Left cardiac atrium (tissue), 4 donors: ENCODE results near the gene CEL. TPM values are rescaled to one million over a fixed set of nuclear protein-coding genes. Genes with fewer than 3 reads are reported as not detected.
"Not testable (repeated sequence)": the region's sequence is repeated elsewhere in the genome, so short reads cannot be mapped to it uniquely, and the experiment has no call there.

Experiments used
- ATAC-seq, 2 donors: fragments of 200-7000 bp; cut with Tn5 transposase; one replicate each; pipeline ENCODE4 v1.9.1; 2020; ENCODE audit warnings: mild to moderate bottlenecking in 2 of 2, moderate library complexity in 2 of 2
- DNase-seq: peaks from one replicate; pipeline ENCODE4 v3.0.0-alpha.2; 2020
- intact Hi-C, 2 donors: fragments of 100-400 bp; cut with DNase I; formaldehyde crosslinking; loops; one replicate each; pipeline versions ENCODE4 v1.14.1 to v1.15.1; 2022 to 2023
- total RNA-seq, 2 donors: library from RNA; stranded (reverse); fragmentation: NEBNext Ultra II Directional; extraction: Animal tissue kit (Norgen Biotek cat#: 25700); gene quantifications; one replicate each; pipeline ENCODE4 v1.2.1, GENCODE V29; 2021
- donor health status: DM: no; HTN: yes; CAD: no.
- donor health status: DM: no; HTN: yes; CAD: no; lungs with severe emphysema.
- donor health status: DM: yes; HTN: yes; CAD: no.
- donor health status: Dilated cardiomyopathy.

The CEL gene
- total RNA-seq, 2 donors from 2014 or later = 2.5 to 8.8 TPM

DNA sequence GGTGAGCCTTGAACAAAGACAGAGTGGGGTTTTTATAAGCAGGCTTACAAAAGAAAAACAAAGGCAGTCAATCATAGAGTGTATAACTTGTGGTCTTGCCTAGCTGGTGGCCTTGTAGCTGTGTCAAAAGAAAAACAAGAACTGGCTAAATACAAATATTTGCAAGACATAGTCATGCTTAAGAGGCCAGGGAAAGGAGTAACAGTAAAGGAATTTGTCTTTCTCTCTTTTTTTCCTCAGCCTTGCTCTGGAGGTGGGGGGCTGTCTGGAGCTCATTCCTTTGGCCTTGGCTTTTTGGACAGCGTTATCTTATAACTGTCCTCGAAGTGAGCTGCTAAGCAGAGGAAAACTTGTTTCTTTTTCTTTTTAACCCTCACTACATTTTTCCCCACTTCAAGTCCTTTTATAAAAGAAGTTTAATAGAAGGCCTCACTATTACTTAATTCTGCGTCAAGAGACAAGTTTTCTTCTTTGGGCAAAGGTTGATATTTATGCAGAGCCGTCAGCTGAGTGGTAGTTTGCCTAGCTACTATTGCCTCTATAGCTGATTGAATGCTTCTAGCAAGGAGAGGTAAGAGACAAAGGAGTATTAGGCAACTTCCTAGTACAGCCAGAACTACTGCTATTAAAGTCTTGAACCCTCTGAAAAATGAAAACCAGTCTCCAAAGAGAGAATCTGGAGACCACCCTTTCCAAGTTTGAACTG lies 14.3 kb downstream of the CEL start:
- no peak for DNase-seq
- intact Hi-C loops = no loop called here
- peak; percentile 15 to 55 for ATAC-seq

DNA sequence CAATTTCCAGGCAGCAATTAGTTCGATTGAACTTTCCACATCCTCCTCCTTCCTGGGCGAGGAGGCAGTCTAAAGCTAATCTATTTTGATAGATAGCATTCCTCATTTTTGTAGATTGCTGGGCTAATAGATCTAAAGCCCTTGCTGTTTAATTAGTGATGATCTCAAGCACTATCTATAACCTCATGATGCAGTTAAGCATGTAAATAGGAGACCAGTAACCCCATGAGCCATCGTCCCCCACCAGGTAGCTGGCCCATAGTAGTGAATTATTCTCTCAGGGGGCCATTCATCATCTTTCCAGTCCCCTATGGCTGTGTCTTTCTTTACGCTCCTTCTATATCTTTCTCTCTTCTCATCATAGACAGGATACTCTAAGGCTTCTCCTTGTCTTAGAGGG lies 14.9 kb downstream of the CEL start:
- no peak for ATAC-seq
- no peak for DNase-seq
- intact Hi-C loops = no loop called here

GRCh38 chr9:133078486-133078885 lies 16.7 kb downstream of the CEL start:
- no peak for DNase-seq
- no peak for ATAC-seq
- intact Hi-C loops = no loop called here

- ATAC-seq (no peak), DNase-seq (no peak)
- intact Hi-C loops = no loop called here
These were observed 18.4 kb downstream of the CEL start for GRCh38 chr9:133080161-133080560.

- intact Hi-C loops, DNase-seq: not testable (repeated sequence)
- ATAC-seq = peak; percentile 17 to 59
These were observed 19.3 kb downstream of the CEL start for GRCh38 chr9:133080786-133081779.

- DNase-seq, ATAC-seq, intact Hi-C loops: not testable (repeated sequence)
These were observed 20.3 kb downstream of the CEL start for GRCh38 chr9:133081957-133082644.

DNA sequence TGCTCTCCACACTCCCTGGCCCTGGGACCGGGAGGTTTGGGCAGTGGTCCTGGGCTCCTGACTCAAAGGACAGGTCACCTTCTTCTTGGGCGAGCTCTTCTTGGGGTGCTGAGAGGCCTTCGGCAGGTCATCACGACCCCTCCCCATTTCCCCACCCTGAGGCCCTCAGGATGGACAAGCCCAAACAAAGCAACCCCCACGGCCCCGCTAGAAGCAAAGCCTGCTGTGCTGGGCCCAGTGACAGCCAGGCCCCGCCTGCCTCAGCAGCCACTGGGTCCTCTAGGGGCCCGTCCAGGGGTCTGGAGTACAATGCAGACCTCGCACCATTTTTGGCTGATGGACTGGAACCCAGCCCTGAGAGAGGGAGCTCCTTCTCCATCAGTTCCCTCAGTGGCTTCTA lies 21.9 kb downstream of the CEL start:
- DNase-seq, intact Hi-C loops, ATAC-seq: not testable (repeated sequence)

DNA sequence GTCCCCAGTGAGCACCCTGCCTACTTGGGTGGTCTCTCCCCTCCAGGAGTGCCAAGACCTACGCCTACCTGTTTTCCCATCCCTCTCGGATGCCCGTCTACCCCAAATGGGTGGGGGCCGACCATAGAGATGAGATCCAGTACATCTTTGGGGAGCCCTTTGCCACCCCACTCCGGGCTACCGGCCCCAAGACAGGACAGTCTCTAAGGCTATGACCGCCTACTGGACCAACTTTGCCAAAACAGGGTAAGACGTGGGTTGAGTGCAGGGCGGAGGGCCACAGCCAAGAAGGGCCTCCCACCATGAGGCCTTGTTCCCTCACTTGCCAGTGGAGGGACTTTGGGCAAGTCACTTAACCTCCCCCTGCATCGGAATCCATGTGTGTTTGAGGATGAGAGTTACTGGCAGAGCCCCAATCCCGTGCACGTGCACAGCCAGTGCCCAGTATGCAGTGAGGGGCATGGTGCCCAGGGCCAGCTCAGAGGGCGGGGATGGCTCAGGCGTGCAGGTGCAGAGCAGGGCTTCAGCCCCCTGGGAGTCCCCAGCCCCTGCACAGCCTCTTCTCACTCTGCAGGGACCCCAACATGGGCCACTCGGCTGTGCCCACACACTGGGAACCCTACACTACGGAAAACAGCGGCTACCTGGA lies 24.6 kb downstream of the CEL start:
- intact Hi-C loops, ATAC-seq, DNase-seq: not testable (repeated sequence)

DNA sequence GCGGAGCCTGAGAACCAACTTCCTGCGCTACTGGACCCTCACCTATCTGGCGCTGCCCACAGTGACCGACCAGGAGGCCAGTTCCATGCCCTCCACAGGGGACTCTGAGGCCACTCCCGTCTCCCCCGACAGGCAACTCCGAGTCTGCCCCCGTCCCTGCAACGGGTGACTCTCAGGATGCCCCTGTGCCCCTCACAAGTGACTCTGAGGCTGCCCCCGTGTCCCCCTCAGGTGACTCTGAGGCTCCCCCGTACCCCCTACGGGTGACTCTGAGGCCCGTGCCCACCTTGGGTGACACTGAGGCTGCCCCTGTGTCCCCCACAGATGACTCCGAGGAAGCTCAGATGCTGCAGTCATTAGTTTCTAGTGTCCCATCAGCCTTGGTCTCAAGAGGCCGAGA lies 25.1 kb downstream of the CEL start:
- ATAC-seq = no peak
- no peak for DNase-seq
- intact Hi-C loops = no loop called here

DNA sequence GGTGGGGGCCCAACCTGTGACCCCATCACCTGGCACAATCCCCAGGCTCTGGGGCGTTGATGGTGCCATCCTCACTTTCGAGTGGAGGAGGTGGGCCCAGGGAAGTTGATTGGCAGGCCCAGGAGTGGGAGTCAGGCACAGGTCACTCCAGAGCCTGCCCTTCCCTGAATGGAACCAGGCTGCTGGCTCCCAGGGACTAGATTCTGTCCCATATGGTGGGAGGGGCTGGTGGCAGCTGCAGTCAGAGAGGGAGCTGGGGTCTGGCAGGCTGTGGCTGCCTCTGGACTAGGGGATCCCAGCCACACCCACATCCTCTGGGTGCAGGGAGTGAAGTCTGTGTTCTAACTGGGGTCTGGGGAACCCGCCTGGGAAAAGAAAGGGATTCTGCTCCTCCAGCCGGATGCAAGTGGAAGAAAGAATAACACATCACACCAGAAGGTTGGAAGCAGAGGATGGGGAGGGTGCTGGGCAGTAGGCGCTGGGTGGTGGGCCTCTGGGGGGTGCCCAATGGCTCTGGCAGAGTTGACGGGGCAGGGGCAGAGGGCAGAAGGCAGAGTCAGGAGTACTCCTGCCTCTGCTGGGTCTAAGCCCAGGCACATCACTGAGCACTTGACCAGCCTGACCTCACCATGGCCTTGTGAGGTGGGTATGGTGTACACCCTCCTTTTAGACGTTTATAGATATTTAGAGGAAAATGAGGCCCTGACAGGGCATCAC lies 25.8 kb downstream of the CEL start:
- intact Hi-C loops = no loop called here
- no peak for ATAC-seq

GRCh38 chr9:133088146-133088750 lies 26.5 kb downstream of the CEL start:
- no peak for ATAC-seq
- intact Hi-C loops = no loop called here
- no peak for DNase-seq

More for the DNA sequence above, 25.8 kb downstream of the CEL start:
- DNase-seq = no peak

DNA sequence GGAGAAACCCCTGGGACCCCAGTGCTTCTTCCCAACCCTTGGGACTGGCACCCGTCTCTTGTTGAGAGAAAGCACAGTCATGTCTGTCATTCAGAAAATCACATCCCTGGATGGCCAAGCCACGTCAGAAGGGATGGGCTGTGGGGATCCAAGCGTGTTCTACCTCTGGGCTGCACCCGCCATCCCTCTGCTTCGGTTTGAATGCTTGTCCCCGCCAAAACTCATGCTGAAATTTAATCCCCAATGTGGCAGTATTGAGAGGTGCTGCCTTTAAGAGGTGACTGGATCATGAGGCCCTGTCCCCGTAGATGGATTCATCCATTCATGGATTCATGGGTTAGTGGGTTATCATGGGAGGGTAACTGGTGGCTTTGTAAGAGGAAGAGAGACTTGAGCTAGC lies 27.0 kb downstream of the CEL start:
- ATAC-seq = no peak
- intact Hi-C loops = no loop called here
- no peak for DNase-seq

DNA sequence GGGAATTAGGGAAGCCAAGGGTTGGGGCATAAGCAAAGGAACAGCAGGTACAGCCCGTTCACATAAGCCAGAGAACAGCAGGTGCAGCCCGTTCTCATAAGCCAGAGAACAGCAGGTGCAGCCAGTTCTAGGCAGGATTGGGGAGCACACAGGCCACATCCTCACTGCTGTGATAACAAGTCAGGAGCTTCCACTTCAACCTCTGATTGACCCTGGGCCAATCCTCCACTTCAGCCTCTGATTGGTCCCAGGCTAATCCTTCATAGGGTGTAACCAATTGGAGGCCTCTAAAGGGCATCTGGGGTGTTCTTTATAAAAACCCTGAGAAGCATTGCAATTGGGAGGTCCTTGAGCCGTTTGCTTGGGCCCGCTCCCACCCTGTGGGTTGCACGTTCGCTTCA lies 27.5 kb downstream of the CEL start:
- no peak for DNase-seq
- no peak for ATAC-seq
- intact Hi-C loops = no loop called here

DNA sequence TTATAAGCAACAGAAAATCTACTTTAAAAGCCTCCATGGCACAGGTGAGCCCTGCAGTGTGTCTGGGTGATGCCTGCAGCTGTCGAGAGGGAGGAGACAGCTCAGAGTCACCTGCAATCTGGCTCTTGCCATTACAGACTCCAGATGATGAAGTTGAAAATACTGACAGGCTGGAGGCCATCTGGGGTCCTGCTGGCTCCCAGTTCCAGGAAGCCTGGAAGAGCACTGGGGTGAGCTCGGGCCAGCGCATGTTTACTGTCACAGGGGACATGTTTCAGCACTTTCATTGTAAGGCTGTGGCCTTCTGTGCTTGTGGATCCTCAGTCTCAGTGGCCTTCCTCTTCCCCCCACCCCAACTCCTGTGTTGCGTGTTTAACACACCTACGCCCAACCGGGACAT lies 28.4 kb downstream of the CEL start:
- ATAC-seq = peak in 1 of 2 donors; percentile 61
- DNase-seq = no peak
- intact Hi-C loops = no loop called here

GRCh38 chr9:133090752-133091385 lies 29.1 kb downstream of the CEL start:
- intact Hi-C loops = no loop called here
- ATAC-seq = peak in 1 of 2 donors; percentile 9
- DNase-seq = no peak

DNA sequence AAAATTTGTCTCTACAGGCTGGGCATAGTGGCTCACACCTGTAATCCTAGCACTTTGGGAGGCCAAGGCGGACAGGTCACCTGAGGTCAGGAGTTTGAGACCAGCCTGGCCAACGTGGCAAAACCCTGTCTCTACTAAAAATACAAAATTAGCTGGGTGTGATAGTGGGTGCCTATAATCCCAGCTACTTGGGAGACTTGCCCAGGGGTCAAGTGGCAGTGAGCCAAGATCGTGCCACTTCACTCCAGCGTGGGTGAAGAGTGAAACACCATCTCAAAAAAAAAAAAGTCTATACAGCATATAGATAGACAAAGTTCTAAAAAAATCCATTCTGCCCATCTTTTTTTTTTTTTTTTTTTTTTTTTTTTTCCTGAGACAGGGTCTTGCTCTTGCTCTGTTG lies 32.6 kb downstream of the CEL start:
- DNase-seq, ATAC-seq, intact Hi-C loops: not testable (repeated sequence)

- ATAC-seq (no peak), DNase-seq (no peak)
- intact Hi-C loops = no loop called here
These were observed 33.1 kb downstream of the CEL start for GRCh38 chr9:133094842-133095393.
